ENCODE results near the gene PTPRT. TPM values are rescaled to one million over a fixed set of nuclear protein-coding genes. Genes with fewer than 3 reads are reported as not detected.

The PTPRT gene
- total RNA-seq, 4 donors from 2014 or later, result 0.72 to 2.5 (median 1.4) TPM

- DNase-seq (ENCODE audit: low spot score in 2 of 2), result no peak
- H3K27ac ChIP-seq, result no peak overlapping the region
- 59% methylated on average over 8 of the region's 8 CpGs for WGBS
Observed at GRCh38 chr20:42098418-42098817, 1091.3 kb downstream of the PTPRT start.

GRCh38 chr20:42097741-42098140 lies 1092.0 kb downstream of the PTPRT start:
- WGBS, result 84% methylated on average over 5 of the region's 5 CpGs
- TF ChIP-seq POLR2A (IDR thresholded peaks at IDR 0.05), result no peak
- no peak for TF ChIP-seq POLR2AphosphoS5 (IDR thresholded peaks at IDR 0.05)
- TF ChIP-seq CTCF (IDR thresholded peaks at IDR 0.05), result no peak
- TF ChIP-seq EP300 (IDR thresholded peaks at IDR 0.05), result no peak
- Histone ChIP-seq H3K36me3 (no peaks in the 10 kb centered on the region), H3K4me3 (no peak overlapping the region), H3K4me1 (peaks cover 16% of the 10 kb centered on the region), H3K27me3 (no peaks in the 10 kb centered on the region), H3K27ac (no peak overlapping the region), H3K9me3 (no peaks in the 10 kb centered on the region)
- no peak for DNase-seq (ENCODE audit: low spot score in 2 of 2)

More at GRCh38 chr20:42098418-42098817, 1091.3 kb downstream of the PTPRT start:
- Histone ChIP-seq H3K27me3 (no peaks in the 10 kb centered on the region), H3K36me3 (no peaks in the 10 kb centered on the region), H3K4me3 (no peak overlapping the region), H3K9me3 (no peaks in the 10 kb centered on the region), H3K4me1 (peaks cover 10% of the 10 kb centered on the region)
- no peak for TF ChIP-seq POLR2A (IDR thresholded peaks at IDR 0.05)
- no peak for TF ChIP-seq EP300 (IDR thresholded peaks at IDR 0.05)
- TF ChIP-seq CTCF (IDR thresholded peaks at IDR 0.05), result no peak
- TF ChIP-seq POLR2AphosphoS5 (IDR thresholded peaks at IDR 0.05), result no peak

- peaks cover 18% of the 10 kb centered on the region for H3K4me1 ChIP-seq
- no peaks in the 10 kb centered on the region for H3K36me3 ChIP-seq
- H3K27ac ChIP-seq, result no peak overlapping the region
- no peak for TF ChIP-seq CTCF (IDR thresholded peaks at IDR 0.05)
- no peak for TF ChIP-seq POLR2AphosphoS5 (IDR thresholded peaks at IDR 0.05)
- TF ChIP-seq POLR2A (IDR thresholded peaks at IDR 0.05), result no peak
- no peak for TF ChIP-seq EP300 (IDR thresholded peaks at IDR 0.05)
- WGBS, result 70% methylated on average over 2 of the region's 2 CpGs
- no peak for DNase-seq (ENCODE audit: low spot score in 2 of 2)
- H3K27me3 ChIP-seq, result no peaks in the 10 kb centered on the region
- H3K9me3 ChIP-seq, result no peaks in the 10 kb centered on the region
- H3K4me3 ChIP-seq, result no peak overlapping the region
Observed at GRCh38 chr20:42095221-42095620, 1094.5 kb downstream of the PTPRT start.

- H3K4me1 ChIP-seq, result peaks cover 18% of the 10 kb centered on the region
- DNase-seq (ENCODE audit: low spot score in 2 of 2), result no peak
- H3K9me3 ChIP-seq, result no peaks in the 10 kb centered on the region
- H3K36me3 ChIP-seq, result no peaks in the 10 kb centered on the region
- no peak overlapping the region for H3K27ac ChIP-seq
- WGBS, result 43% methylated on average over 14 of the region's 14 CpGs
- H3K4me3 ChIP-seq, result no peak overlapping the region
- no peaks in the 10 kb centered on the region for H3K27me3 ChIP-seq
- TF ChIP-seq POLR2A (IDR thresholded peaks at IDR 0.05) (no peak), CTCF (IDR thresholded peaks at IDR 0.05) (no peak), POLR2AphosphoS5 (IDR thresholded peaks at IDR 0.05) (no peak), EP300 (IDR thresholded peaks at IDR 0.05) (no peak)
Observed at GRCh38 chr20:42093542-42094440, 1095.9 kb downstream of the PTPRT start.

- Histone ChIP-seq H3K27me3 (no peaks in the 10 kb centered on the region), H3K36me3 (no peaks in the 10 kb centered on the region), H3K9me3 (no peaks in the 10 kb centered on the region), H3K4me1 (peaks cover 18% of the 10 kb centered on the region), H3K27ac (no peak overlapping the region), H3K4me3 (no peak overlapping the region)
- WGBS, result 62% methylated on average over 4 of the region's 4 CpGs
- TF ChIP-seq POLR2AphosphoS5 (IDR thresholded peaks at IDR 0.05) (no peak), EP300 (IDR thresholded peaks at IDR 0.05) (no peak), CTCF (IDR thresholded peaks at IDR 0.05) (no peak), POLR2A (IDR thresholded peaks at IDR 0.05) (no peak)
- DNase-seq (ENCODE audit: low spot score in 2 of 2), result no peak
Observed at GRCh38 chr20:42093041-42093440, 1096.7 kb downstream of the PTPRT start.

Measured in suprapubic skin (tissue), 4 donors.